Thymus (tissue), 11 donors: ENCODE results near the gene MPRIP. TPM values are rescaled to one million over a fixed set of nuclear protein-coding genes. Genes with fewer than 3 reads are reported as not detected.

Experiments
- DNase-seq, 9 donors: peaks; one replicate each; pipeline ENCODE4 v3.0.0-alpha.2; 2013; ENCODE audit warnings: low spot score in 9 of 9, low read depth in 6 of 9, missing footprints in 1 of 9
- H3K27ac ChIP-seq, 2 donors: one replicate each; pipeline ENCODE4 v1.5.1; 2013; ENCODE audit warnings: control low read depth in 1 of 2, low read depth in 1 of 2, low read length in 1 of 2, mild to moderate bottlenecking in 1 of 2, moderate library complexity in 1 of 2
- H3K27me3 ChIP-seq, 2 donors: one replicate each; pipeline ENCODE4 v1.5.1; 2013; ENCODE audit warnings: low read length in 1 of 2; ENCODE audit not compliant: control insufficient read depth in 2 of 2, insufficient read depth in 1 of 2
- H3K36me3 ChIP-seq, 2 donors: one replicate each; pipeline ENCODE4 v1.5.1; 2013; ENCODE audit warnings: low read length in 1 of 2, mild to moderate bottlenecking in 1 of 2, moderate library complexity in 1 of 2; ENCODE audit not compliant: control insufficient read depth in 2 of 2, insufficient read depth in 2 of 2
- H3K4me1 ChIP-seq, 2 donors: one replicate each; pipeline ENCODE4 v1.5.1; 2013; ENCODE audit warnings: low read length in 2 of 2; ENCODE audit not compliant: control insufficient read depth in 2 of 2, insufficient read depth in 2 of 2
- H3K4me3 ChIP-seq, 2 donors: one replicate each; pipeline ENCODE4 v1.5.1; 2013; ENCODE audit warnings: low read length in 2 of 2, control low read depth in 1 of 2, mild to moderate bottlenecking in 1 of 2
- H3K9me3 ChIP-seq, 2 donors: one replicate each; pipeline ENCODE4 v1.5.1; 2013; ENCODE audit warnings: low read length in 1 of 2, mild to moderate bottlenecking in 1 of 2; ENCODE audit not compliant: control insufficient read depth in 2 of 2, insufficient read depth in 1 of 2
- WGBS: extraction: QIAGEN DNeasy Blood & Tissue Kit; methylation state at CpG from one replicate; pipeline ENCODE4 v1.1.7; 2013; 5-methylcytosine and 5-hydroxymethylcytosine counted together
- polyA plus RNA-seq: library from polyadenylated mRNA; stranded (reverse); fragments of 200-250 nt; gene quantifications from one replicate; pipeline ENCODE4 v1.2.3, GENCODE V29; 2013
- total RNA-seq: library from RNA; stranded (reverse); fragments of 120-200 nt; gene quantifications from one replicate; pipeline ENCODE4 v1.2.4, GENCODE V29; 2013
- donor health status: healthy.

The MPRIP gene
- total and polyA plus RNA-seq, 2 donors: 99.8 to 137 TPM

DNA sequence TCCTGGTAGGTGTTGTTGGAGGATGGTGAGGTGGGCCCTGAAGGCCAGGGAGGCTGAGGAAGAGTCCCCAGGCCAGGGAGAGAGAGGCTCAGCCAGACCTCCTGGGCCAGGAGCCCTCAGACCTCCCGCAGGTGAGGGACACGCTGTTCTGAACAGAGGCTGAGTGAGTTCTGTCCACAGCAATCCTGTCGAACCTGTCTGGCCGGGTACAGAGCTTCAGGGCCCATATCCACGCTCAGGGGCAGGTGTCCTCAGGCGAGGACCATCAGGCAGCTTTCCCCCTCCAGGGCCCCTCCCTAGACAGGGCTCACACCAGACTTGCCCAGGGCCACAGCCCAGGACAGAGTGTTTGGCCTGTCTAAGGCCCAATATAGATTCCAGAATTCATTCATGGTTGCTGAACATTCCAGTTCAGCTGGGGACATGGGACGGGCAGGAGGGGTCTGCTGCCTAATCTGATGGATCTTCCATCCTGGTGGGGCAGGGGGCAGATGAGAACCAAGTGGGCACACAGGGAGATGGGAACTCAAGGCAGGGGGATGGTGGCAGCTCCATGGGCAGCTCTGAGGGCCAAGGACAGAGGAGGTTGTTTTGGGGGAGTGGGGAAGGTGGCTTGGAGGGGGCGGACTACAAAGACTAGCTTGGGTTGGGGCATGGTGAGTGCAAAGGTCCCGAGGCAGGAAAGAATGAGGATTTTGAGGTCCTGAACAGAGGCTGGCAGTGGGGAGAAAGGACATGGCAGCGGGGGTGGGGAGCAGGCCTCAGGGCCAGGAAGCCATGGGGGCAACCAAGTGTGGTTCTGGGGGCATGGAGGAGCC lies 23.4 kb upstream of the MPRIP start:
- no peak for DNase-seq
- Histone ChIP-seq H3K4me3 (no peak overlapping the region), H3K27ac (no peak overlapping the region), H3K4me1 (peaks cover 0 to 15% of the 10 kb centered on the region in 2 donors), H3K27me3 (no peaks in the 10 kb centered on the region), H3K36me3 (no peaks in the 10 kb centered on the region), H3K9me3 (no peaks in the 10 kb centered on the region)
- 94% methylated on average over 10 of the region's 10 CpGs for WGBS

DNA sequence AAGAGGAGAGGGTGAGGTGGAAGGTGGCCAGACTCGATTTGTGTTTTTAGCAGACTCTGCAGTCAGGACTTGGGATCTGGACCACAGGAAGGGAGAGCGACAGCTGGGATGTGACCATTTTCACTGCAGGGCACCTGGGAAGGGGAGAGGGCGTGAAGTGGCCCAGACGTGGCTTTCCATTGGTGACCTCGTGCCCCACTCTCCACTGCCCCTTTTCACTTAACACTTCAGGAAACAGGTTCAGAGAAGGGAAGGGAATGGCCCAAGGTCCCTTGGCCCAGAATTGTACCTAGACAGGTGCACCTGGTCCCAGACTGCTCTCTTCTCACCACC lies 22.9 kb upstream of the MPRIP start:
- Histone ChIP-seq H3K27ac (no peak overlapping the region), H3K4me3 (no peak overlapping the region), H3K9me3 (no peaks in the 10 kb centered on the region), H3K4me1 (peaks cover 0 to 15% of the 10 kb centered on the region in 2 donors), H3K36me3 (no peaks in the 10 kb centered on the region), H3K27me3 (no peaks in the 10 kb centered on the region)
- DNase-seq: no peak
- WGBS: 98% methylated on average over 5 of the region's 5 CpGs

DNA sequence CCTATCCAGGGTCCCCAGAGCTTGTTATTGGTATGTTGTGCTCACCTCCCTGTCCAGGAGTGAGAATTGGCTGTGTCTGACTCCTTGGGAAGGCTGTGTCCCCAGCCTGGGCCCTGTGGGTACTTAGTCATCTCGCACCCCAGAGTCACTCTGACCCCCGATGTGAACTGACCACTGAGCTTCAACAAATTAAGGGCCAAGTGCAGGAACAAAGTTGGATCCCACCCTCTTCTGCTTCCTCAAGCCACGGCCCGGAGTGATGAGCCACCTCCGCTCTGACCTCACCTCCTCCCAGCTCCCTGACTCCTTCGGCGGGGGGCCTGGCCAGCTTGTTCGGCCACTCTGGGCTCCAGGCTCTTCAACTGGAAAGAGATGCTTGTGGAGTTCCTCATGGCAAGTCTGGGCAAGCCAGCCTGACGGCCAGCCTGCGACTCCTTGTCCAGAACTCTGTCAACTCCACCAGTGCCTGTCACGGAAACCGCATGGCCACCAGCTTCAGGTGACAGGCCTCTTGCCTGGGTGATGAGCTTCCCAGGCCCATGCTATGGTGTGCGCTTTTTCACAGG lies 22.3 kb upstream of the MPRIP start:
- no peak overlapping the region for H3K4me3 ChIP-seq
- no peaks in the 10 kb centered on the region for H3K9me3 ChIP-seq
- DNase-seq: no peak
- no peaks in the 10 kb centered on the region for H3K36me3 ChIP-seq
- H3K27me3 ChIP-seq: no peaks in the 10 kb centered on the region
- H3K27ac ChIP-seq: no peak overlapping the region
- peaks cover 0 to 15% of the 10 kb centered on the region in 2 donors for H3K4me1 ChIP-seq
- WGBS: 96% methylated on average over 13 of the region's 13 CpGs

DNA sequence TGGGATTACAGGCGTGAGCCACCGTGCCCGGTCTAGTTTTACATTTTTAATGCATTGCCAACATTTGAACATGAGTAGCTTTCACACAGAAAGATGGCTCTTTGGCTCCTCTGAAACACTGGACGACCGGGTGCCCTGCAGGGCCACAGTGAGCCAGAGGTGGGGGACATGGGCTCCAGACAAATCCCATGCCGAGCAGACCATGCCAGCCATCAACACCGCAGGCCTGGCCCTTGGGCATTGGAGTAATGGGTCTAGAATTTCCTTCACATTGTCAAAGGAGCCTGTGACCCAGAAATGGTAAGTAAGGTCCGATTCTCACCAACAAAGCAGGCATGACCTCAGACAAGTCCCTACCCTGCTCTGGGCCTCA lies 21.4 kb upstream of the MPRIP start:
- H3K27me3 ChIP-seq: no peaks in the 10 kb centered on the region
- WGBS: 98% methylated on average over 8 of the region's 8 CpGs

DNA sequence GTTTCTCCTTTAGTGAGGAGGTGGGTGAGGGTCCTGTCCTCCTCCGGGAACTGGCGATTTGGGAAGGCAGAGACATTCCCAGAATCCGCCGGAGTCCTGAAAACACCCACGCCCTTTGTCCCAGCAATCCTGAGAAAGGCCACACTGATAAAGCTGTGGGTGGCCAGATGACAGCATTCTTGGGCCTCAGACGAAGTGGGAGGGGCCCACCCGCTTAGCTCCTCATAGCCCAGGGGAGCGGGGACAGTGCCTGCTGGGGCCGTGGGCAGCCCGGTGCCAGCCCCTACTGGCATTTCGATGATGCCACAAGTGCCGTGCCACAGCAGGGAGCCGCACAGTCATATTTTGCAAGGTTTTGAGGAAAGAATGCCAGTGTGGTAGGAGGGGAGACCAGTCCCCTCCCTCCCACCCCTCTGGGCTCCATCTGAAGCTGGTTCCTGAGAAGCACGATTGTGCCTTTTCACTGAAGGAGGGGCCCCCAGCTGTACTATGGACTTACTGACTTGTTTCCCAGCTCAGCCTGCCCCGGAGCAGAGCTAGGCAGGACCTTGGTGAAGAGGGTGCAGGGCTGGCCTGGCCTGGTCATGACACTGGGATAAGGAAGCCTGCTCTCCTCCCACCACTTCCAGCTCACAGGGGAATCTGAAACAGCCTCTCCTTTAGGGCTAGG lies 20.9 kb upstream of the MPRIP start:
- H3K27ac ChIP-seq: no peak overlapping the region
- no peak overlapping the region for H3K4me3 ChIP-seq
- 94% methylated on average over 15 of the region's 15 CpGs for WGBS
- no peaks in the 10 kb centered on the region for H3K27me3 ChIP-seq
- H3K4me1 ChIP-seq: peaks cover 0 to 21% of the 10 kb centered on the region in 2 donors
- no peaks in the 10 kb centered on the region for H3K36me3 ChIP-seq
- DNase-seq: no peak
- H3K9me3 ChIP-seq: no peaks in the 10 kb centered on the region

More for the DNA sequence above, 21.4 kb upstream of the MPRIP start:
- H3K4me3 ChIP-seq: no peak overlapping the region
- H3K4me1 ChIP-seq: peaks cover 0 to 20% of the 10 kb centered on the region in 2 donors
- no peaks in the 10 kb centered on the region for H3K36me3 ChIP-seq
- no peak overlapping the region for H3K27ac ChIP-seq
- DNase-seq: no peak
- no peaks in the 10 kb centered on the region for H3K9me3 ChIP-seq

GRCh38 chr17:17022011-17022410 lies 20.2 kb upstream of the MPRIP start:
- Histone ChIP-seq H3K9me3 (no peaks in the 10 kb centered on the region), H3K27me3 (no peaks in the 10 kb centered on the region), H3K4me1 (peaks cover 0 to 21% of the 10 kb centered on the region in 2 donors), H3K4me3 (no peak overlapping the region), H3K27ac (no peak overlapping the region), H3K36me3 (no peaks in the 10 kb centered on the region)
- no peak for DNase-seq
- 94% methylated on average over 4 of the region's 4 CpGs for WGBS

DNA sequence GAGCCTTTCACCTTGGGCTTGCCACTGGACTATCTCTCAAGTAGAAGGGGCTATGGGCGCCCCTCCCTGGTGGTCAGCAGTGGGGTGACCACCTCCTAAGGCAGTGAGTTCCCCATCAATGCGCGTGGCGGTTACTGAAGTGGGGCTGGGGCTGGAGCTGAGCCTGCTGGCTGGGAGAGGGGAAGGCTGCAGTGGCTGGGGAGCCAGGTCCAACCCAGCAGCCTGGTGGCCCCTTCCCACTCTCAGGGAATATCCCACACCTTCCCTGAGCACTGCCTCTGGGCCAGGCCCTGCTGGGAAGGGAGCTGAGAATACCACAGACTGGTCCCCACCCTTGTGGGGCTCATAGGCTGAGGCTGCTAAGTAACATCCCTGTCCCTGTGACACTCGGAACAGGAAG lies 19.8 kb upstream of the MPRIP start:
- DNase-seq: no peak
- Histone ChIP-seq H3K4me3 (no peak overlapping the region), H3K36me3 (no peaks in the 10 kb centered on the region), H3K4me1 (peaks cover 0 to 21% of the 10 kb centered on the region in 2 donors), H3K27me3 (no peaks in the 10 kb centered on the region), H3K9me3 (no peaks in the 10 kb centered on the region), H3K27ac (no peak overlapping the region)
- 97% methylated on average over 5 of the region's 5 CpGs for WGBS

DNA sequence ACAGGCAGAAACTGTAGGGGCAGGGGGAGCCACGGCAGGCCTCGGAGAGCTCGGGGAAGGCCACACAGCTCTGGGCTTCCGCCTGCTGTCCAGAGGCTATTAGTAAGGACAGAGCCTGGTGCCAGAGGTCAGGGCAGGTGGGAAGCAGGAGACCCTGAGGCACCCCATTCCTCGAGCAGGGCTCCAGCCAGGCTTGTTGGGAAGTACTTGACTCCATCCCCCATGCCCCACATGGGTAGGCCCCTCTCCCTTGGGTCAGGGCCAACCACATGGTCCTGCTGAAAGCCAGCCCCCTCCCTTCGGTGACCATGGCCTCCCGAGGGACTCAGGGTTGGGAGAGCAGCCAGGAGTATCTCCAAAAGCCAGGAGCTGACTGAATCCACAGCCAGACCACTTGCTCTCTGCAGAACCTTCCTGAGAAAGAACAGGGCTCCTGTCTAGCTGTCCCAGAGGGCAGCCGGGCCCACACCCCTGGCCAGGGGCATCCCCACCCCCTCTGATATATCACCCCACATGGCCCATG lies 17.4 kb upstream of the MPRIP start:
- 97% methylated on average over 8 of the region's 8 CpGs for WGBS
- Histone ChIP-seq H3K36me3 (no peaks in the 10 kb centered on the region), H3K4me3 (no peak overlapping the region), H3K27me3 (no peaks in the 10 kb centered on the region), H3K27ac (no peak overlapping the region), H3K4me1 (peaks cover 0 to 12% of the 10 kb centered on the region in 2 donors), H3K9me3 (no peaks in the 10 kb centered on the region)
- no peak for DNase-seq

- Histone ChIP-seq H3K4me1 (peaks cover 0 to 12% of the 10 kb centered on the region in 2 donors), H3K9me3 (no peaks in the 10 kb centered on the region), H3K36me3 (no peaks in the 10 kb centered on the region), H3K27me3 (no peaks in the 10 kb centered on the region), H3K27ac (peak overlapping the region in 1 of 2 donors; percentile 11), H3K4me3 (no peak overlapping the region)
- 87% methylated on average over 5 of the region's 5 CpGs for WGBS
- peak in 1 of 9 donors; percentile 41 for DNase-seq
These were observed 16.6 kb upstream of the MPRIP start for GRCh38 chr17:17025621-17026020.
